Kidney (tissue), 14 donors: ENCODE measurements around the gene SH3TC2. TPM values are rescaled to one million over a fixed set of nuclear protein-coding genes. Genes with fewer than 3 reads are reported as not detected.

ENCODE experiments used
- DNase-seq, 5 donors: peaks; one replicate each; pipeline ENCODE4 v3.0.0-alpha.2; 2013 to 2020
- FAIRE-seq: peaks from 2 replicates; lab custom pipeline; 2012; peaks lifted over from hg19 to GRCh38; lab: Jason Lieb, UNC
- H3K27ac ChIP-seq, 2 donors: one replicate each; pipeline ENCODE4 v1.7.0; 2013; ENCODE audit warnings: low read depth in 2 of 2, low read length in 2 of 2, inconsistent platforms in 1 of 2
- H3K27me3 ChIP-seq: one replicate; pipeline ENCODE4 v1.7.1; 2013; ENCODE audit warnings: low read length, inconsistent platforms; ENCODE audit not compliant: control insufficient read depth, insufficient read depth
- H3K36me3 ChIP-seq, 3 donors: one replicate each; pipeline versions ENCODE4 v1.7.0 to v1.7.1; 2013; ENCODE audit warnings: low read length in 3 of 3, control low read depth in 1 of 3, inconsistent platforms in 1 of 3; ENCODE audit not compliant: insufficient read depth in 3 of 3, control insufficient read depth in 2 of 3
- H3K4me1 ChIP-seq, 3 donors: one replicate each; pipeline versions ENCODE4 v1.7.0 to v1.7.1; 2013; ENCODE audit warnings: low read length in 3 of 3, inconsistent platforms in 1 of 3, low read depth in 1 of 3; ENCODE audit not compliant: control insufficient read depth in 2 of 3, insufficient read depth in 2 of 3
- H3K4me3 ChIP-seq, 3 donors: one replicate each; pipeline versions ENCODE4 v1.7.0 to v1.8.1; 2013; ENCODE audit warnings: low read length in 3 of 3, control low read depth in 1 of 3, inconsistent platforms in 1 of 3
- H3K9ac ChIP-seq, 3 donors: one replicate each; pipeline versions ENCODE4 v1.7.0 to v1.7.1; 2013; ENCODE audit warnings: low read length in 3 of 3, control low read depth in 1 of 3, inconsistent platforms in 1 of 3
- H3K9me3 ChIP-seq, 3 donors: one replicate each; pipeline versions ENCODE4 v1.7.0 to v1.7.1; 2013; ENCODE audit warnings: low read length in 3 of 3, control low read depth in 1 of 3, inconsistent platforms in 1 of 3; ENCODE audit not compliant: control insufficient read depth in 2 of 3, insufficient read depth in 1 of 3
- CTCF ChIP-seq: IDR thresholded peaks from 3 replicates; pipeline ENCODE4 v1.5.1; 2012; ENCODE audit warnings: mild to moderate bottlenecking, moderate library complexity, borderline replicate concordance; ENCODE audit not compliant: insufficient read depth; ENCODE audit errors: extremely low read depth
- intact Hi-C: fragments of 100-400 bp; cut with DNase I; formaldehyde crosslinking; loops from one replicate; pipeline ENCODE4 v1.11.1; 2022
- polyA plus RNA-seq: library from polyadenylated mRNA; stranded (reverse); fragments of 350-450 nt; fragmentation: Illumina TruSeq; extraction: RNeasy Lipid Tissue Mini Kit (QIAGEN cat#74804); gene quantifications from one replicate; pipeline ENCODE4 v1.2.3, GENCODE V29; 2014; ENCODE audit warnings: low read depth, low replicate concordance; ENCODE audit not compliant: insufficient read depth
- total RNA-seq: library from RNA; stranded (reverse); fragmentation: NEBNext Ultra II Directional; extraction: Animal tissue kit (Norgen Biotek cat#: 25700); gene quantifications from one replicate; pipeline ENCODE4 v1.2.1, GENCODE V29; 2021
- donor health status: control.
- donor health status: control.
- donor health status: control.
- donor health status: control.
- donor health status: control.
- donor health status: DM: yes; HTN: yes; CAD: no.
- donor health status: Normal renal cell carcinoma (clear cell type).

The SH3TC2 gene
- total and polyA plus RNA-seq, 2 donors from 2014 or later, result 0.17 to 1.3 TPM

DNA sequence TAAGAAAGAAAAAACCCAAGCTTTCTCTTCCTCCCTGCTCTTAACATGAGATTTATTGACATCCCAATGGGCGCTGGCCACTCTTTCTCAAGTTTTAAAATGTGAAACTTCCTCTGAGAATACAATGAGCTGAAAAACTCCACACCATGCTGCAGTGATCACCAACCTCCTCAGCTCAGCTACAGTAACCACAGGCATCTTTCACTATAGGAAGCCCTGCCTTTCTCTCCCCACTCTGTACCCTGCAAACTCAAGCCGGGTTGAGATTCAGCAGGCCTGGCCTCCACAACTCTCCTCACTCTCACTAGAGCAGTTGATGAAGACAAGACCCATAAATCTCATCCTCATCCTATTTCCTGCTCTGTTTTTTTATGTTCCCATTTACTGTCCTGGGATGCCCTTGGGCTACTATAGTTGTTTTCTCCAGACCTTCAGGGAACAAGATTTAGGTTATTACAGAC, 48.3 kb downstream of the SH3TC2 start:
- Histone ChIP-seq H3K9ac (no peak overlapping the region), H3K9me3 (no peaks in the 10 kb centered on the region), H3K27ac (no peak overlapping the region), H3K4me1 (no peaks in the 10 kb centered on the region), H3K4me3 (no peak overlapping the region), H3K27me3 (no peaks in the 10 kb centered on the region), H3K36me3 (no peaks in the 10 kb centered on the region)
- TF ChIP-seq CTCF, result no peak
- intact Hi-C loops, result no loop called here
- DNase-seq, result no peak
- FAIRE-seq, result no peak

DNA sequence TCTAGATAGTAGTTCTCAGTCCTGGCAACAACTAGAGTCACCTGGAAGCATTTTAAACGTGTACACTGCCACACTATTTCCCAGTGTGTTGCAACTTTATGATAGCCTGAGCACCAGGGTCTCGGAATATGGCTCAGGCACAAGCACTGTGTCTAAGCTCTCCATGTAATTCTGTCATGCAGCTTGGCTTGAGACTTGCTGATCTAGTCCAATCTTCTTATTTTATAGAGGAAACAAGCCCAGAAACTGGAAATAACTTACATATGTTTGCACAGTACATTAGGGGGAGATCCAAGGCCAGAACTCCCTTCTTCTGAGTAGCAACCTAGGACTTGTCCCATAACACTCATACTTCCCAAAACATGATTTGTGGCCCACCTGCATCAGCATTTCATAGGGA, 49.1 kb downstream of the SH3TC2 start:
- Histone ChIP-seq H3K9me3 (no peaks in the 10 kb centered on the region), H3K36me3 (no peaks in the 10 kb centered on the region), H3K27ac (no peak overlapping the region), H3K4me3 (no peak overlapping the region), H3K27me3 (no peaks in the 10 kb centered on the region), H3K9ac (no peak overlapping the region), H3K4me1 (no peaks in the 10 kb centered on the region)
- no peak for TF ChIP-seq CTCF
- intact Hi-C loops, result no loop called here
- DNase-seq, result no peak
- no peak for FAIRE-seq

GRCh38 chr5:149012350-149012749, 50.5 kb downstream of the SH3TC2 start:
- H3K9me3 ChIP-seq, result no peaks in the 10 kb centered on the region
- no peaks in the 10 kb centered on the region for H3K27me3 ChIP-seq
- H3K27ac ChIP-seq, result no peak overlapping the region
- H3K36me3 ChIP-seq, result no peaks in the 10 kb centered on the region
- no peak for TF ChIP-seq CTCF
- H3K4me1 ChIP-seq, result no peaks in the 10 kb centered on the region
- intact Hi-C loops, result no loop called here
- H3K4me3 ChIP-seq, result no peak overlapping the region
- DNase-seq, result no peak
- FAIRE-seq, result no peak
- no peak overlapping the region for H3K9ac ChIP-seq

DNA sequence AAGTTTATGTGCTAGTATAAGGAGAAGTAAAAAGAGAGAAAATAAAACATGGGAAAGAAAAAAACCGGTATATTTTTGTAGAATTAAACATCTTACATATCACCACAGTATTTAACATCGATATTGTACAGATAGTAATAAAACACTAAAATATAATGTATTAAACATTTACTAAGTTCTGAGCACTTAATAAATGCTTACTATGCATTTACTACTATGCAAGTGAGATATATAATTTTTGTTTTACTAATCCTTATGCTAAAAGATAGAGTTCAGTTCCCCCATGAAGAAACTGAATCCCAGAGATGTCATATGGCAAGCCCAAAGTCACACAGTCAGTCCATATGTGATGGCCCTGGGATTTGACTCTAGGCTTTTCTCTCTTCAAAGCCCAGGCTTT, 51.1 kb downstream of the SH3TC2 start:
- intact Hi-C loops, result no loop called here
- FAIRE-seq, result no peak

More for the DNA sequence above, 51.1 kb downstream of the SH3TC2 start:
- Histone ChIP-seq H3K4me3 (no peak overlapping the region), H3K27ac (no peak overlapping the region), H3K27me3 (no peaks in the 10 kb centered on the region), H3K36me3 (no peaks in the 10 kb centered on the region), H3K4me1 (no peaks in the 10 kb centered on the region), H3K9ac (no peak overlapping the region), H3K9me3 (no peaks in the 10 kb centered on the region)
- DNase-seq, result no peak
- no peak for TF ChIP-seq CTCF
